ENCODE results near the gene B4GALT1. TPM values are rescaled to one million over a fixed set of nuclear protein-coding genes. Genes with fewer than 3 reads are reported as not detected.
"Not testable (repeated sequence)": the region's sequence is repeated elsewhere in the genome, so short reads cannot be mapped to it uniquely, and the experiment has no call there.

The B4GALT1 gene
- total RNA-seq, 1 donor from 2014 or later: 30.8 TPM

DNA sequence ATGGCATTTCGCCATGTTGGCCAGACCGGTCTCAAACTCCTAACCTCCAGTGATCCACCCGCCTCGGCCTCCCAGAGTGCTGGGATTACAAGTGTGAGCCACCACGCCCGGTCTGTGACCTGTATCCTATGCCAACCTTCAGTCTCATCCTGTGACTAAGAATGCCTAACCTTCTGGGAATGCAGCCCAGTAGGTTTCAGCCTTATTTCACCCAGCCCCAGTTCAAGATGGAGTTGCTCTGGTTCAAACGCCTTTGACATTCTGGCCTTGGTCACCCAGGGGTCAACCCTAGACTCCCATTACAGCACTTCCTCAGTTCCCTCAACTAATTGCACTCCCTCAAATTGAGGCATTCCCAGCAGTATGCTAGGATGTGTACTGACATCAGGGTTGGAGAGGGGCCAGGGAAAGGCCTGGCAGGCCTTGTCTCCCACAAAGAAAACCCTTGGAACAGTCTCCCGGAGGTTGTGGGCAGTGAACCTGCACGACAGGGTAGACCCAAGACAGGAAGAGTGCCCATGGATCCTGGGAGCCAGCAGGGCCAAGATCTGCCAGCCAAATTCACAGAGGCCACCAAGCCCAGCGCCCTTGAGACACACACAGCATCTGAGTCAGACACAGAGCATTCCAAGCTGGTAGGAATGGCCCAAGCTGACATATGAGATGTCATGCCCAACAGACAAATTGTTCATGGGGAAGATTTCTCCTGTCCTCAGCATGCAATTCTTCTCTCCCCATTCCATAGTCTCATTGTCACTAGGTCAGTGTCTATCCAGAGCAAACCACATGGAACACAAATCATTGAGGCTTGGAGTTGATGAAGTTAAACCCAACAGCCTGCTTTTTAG is 65.8 kb downstream of the B4GALT1 start:
- DNase-seq: no peak

GRCh38 chr9:33099754-33100153 is 67.4 kb downstream of the B4GALT1 start:
- DNase-seq: no peak

DNA sequence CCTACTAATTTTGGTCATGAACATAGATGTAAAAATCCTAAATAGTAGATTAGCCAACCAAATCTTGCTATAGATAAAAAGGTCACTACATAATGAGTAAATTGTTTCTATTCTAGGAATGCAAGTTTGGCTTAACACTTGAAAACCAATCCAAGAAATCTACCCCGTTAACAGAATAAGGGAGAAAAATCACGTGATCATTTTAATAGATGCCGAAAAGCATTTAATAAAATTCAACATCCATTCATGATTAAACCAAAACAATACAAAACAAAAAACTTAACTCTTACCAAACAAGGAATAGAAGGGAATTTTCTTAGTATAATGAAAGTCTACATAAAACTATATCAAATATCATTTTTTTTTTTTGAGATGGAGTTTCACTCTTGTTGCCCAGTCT is 69.9 kb downstream of the B4GALT1 start:
- DNase-seq: no peak

DNA sequence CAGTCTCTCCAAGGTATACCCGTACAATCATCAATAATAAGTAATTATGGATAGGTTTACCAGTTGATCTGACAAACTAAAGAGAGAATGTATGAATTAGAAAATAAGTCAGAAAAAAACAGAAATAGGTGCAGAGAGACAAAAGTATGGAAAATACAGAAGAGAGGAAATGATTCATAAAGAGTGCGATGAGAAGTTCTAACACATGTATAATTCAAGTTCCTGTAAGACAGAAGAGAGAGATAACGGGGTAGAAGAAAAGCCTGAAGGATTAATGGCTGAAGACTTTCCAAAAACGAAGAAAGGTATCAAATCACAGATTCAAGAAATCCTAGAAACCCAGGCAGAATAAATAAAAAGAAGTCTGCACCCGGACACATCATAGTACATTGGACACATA is 74.5 kb downstream of the B4GALT1 start:
- no peak for DNase-seq

DNA sequence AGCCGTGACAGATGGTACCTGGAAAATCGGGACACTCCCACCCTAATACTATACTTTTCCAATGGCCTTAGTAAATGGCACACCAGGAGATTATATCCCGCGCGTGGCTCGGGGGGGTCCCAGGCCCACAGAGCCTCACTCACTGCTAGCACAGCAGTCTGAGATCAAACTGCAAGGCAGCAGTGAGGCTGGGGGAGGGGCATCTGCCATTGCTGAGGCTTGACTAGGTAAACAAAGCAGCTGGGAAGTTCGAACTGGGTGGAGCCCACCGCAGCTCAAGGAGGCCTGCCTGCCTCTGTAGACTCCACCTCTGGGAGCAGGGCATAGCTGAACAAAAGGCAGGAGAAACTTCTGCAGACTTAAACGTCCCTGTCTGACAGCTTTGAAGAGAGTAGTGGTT is 81.5 kb downstream of the B4GALT1 start:
- not testable (repeated sequence) for DNase-seq

GRCh38 chr9:33082538-33083326 is 84.4 kb downstream of the B4GALT1 start:
- DNase-seq: no peak

GRCh38 chr9:33082128-33082527 is 85.0 kb downstream of the B4GALT1 start:
- DNase-seq: no peak

GRCh38 chr9:33081128-33081851 is 85.8 kb downstream of the B4GALT1 start:
- peak; percentile 83 for DNase-seq

DNA sequence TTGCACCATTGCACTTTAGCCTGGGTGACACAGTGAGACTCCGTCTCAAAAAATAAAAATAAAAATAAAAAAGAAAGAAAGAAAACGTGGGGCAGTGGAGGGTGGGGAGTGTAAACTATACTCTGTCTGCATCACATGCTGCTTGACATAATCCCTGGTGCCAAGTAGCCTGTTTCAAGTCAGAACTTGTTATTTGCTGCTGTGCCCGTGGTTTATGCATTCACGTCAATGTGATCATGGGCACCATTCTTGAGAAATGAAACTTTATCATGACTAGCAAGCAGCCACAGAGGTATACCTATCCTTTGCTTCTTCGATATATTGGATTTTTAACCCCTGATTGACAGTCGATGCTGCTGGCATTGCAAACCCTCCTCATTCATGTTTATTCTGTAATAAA is 86.6 kb downstream of the B4GALT1 start:
- DNase-seq: no peak

DNA sequence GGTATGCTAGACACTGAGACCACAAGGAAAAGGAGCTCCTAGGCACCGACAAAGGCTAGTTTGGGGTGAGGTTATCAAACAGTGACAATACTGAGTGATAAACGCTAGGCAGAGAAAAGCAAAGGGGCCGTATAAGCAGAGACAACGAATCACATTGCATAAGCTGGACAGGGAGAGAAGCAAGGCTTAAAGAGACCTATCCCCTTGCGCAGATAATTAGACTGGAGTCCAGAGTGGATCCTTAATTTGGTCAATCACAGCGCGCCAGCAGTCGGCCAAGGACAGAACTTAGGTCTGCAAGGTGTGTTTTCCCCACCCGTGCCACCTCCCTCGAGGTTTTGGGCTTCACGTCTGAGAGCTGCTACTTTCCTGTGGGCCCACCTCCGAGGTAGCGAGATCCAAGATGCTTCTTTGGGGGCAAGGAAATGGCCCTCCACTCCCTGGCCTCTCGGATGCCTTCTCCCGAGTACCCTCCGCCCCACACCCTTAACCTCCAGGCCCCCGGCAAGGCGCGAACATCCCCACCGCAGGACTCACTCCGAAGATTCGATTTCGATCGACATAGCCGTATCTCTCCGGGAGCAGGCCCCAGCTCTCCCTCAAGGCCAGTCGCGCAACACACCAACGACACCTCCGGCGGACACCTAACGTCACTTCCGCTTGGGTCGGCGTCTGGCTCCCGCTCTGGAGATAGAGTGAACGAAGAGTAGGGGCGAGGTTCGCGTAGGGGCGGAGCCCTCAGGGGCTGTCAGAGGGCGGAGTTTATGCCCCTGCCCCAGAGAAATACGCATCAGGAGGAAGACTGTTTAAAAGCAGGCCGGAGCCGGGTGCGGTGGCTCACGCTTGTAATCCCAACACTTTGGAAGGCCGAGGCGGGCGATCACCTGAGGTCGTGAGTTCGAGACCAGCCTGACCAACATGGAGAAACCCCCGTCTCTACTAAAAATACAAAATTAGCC is 90.8 kb downstream of the B4GALT1 start, which contains the start of gene SMU1:
Gene SMU1, minus strand, starts transcription at position 629 of the 959 bp plus-strand sequence. Its CDS starts 66 bp downstream, at position 563.
- DNase-seq: peak; percentile 98

- no peak for DNase-seq
Observed at GRCh38 chr9:33068991-33069390, 98.1 kb downstream of the B4GALT1 start.

DNA sequence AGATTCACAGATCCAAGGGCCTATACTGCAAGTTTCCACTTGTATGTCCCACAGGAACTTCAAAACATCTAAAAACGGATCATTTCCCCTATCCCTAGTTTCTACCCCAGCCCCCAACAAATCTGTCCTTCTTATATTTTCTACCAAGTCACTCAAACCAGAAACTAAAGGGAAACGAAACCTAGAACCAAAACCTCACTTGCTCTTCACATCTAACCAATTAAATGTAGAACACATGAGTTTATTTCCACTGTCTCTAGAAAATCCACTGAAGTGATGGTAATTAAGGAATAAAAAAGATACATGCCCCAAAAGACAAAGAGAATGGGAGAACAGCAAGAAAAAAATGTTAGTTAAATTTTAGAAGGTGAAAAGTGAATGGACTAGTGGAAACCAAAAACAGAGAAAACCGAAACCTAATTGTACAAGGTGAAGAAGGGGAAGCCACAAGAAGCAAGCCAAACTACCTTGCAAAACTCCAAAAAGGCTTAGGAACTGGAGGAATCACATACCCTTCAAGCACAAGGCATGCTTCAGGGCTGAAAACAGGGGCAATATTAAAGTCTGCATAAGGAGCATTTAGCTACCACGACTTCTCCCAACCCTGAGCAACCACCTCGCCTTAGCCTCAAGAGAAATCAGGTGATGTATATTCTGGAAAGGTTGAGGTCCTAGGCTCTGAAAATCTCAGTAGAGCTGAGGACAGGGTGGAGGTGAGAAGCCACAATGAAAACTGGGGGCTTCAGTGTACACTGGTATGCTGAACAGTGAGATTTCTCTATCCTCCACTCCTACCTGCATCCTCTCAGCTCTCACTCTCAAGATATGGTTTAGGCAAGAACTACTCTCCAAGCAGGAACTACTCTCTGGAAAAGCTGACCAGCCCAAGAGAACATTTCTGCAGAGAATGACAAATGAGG is 101.7 kb downstream of the B4GALT1 start:
- no peak for DNase-seq

Small RNA genes lying within 50 kb of the gene (small RNA-seq; reads per million reads assigned to genes)
- gene RNU4ATAC15P (ENCODE audit: low replicate concordance): 0.07 reads per million

Other genes starting within 250 kb of the B4GALT1 start
- gene APTX, start 165.7 kb downstream of the B4GALT1 start, total RNA-seq: 34.0 TPM
- 66.0 TPM for gene DNAJA1, start 142.1 kb downstream of the B4GALT1 start, total RNA-seq
- 25.7 TPM for gene SMU1, start 90.7 kb downstream of the B4GALT1 start, total RNA-seq
- not detected for gene SPINK4, start 72.8 kb upstream of the B4GALT1 start, total RNA-seq
- gene BAG1, start 97.4 kb upstream of the B4GALT1 start, total RNA-seq: 64.7 TPM
- gene CHMP5, start 97.7 kb upstream of the B4GALT1 start, total RNA-seq: 53.4 TPM
- gene NFX1, start 123.2 kb upstream of the B4GALT1 start, total RNA-seq: 29.0 TPM
- 37.0 TPM for gene AQP7, start 235.2 kb upstream of the B4GALT1 start, total RNA-seq